Sigmoid colon (tissue), 3 donors: ENCODE data around the gene HID1.

ENCODE experiments used
- CTCF ChIP-seq, 4 experiments: fragments of 450-650 bp in 3 of 4; fragments of 200-600 bp in 1 of 4; IDR thresholded peaks; one replicate each; pipeline ENCODE4 v1.5.1; 2016 to 2019; ENCODE audit warnings: antibody characterized with exemption in 4 of 4, mild to moderate bottlenecking in 3 of 4, moderate library complexity in 2 of 4
- POLR2A ChIP-seq, 2 donors: fragments of 450-650 bp; IDR thresholded peaks; one replicate each; pipeline ENCODE4 v1.6.1; 2016; ENCODE audit warnings: antibody characterized with exemption in 2 of 2, mild to moderate bottlenecking in 2 of 2, moderate library complexity in 2 of 2

- TF ChIP-seq POLR2A (IDR thresholded peaks at IDR 0.05) (no peak), CTCF (IDR thresholded peaks at IDR 0.05) (no peak)
Measured at GRCh38 chr17:75010683-75011400, 38.3 kb upstream of the HID1 start.
